WI38 (cell line): Measurements from ENCODE around the gene CBLC.
A peak's percentile ranks its signal among the peaks of the same experiment; 100 is the strongest.
"Not testable (repeated sequence)": the region's sequence is repeated elsewhere in the genome, so short reads cannot be mapped to it uniquely, and the experiment has no call there.

Source experiments
- H3K4me3 ChIP-seq: 2 replicates; pipeline ENCODE4 v1.5.1; 2011; ENCODE audit warnings: low read depth, mild to moderate bottlenecking, control low read depth, low read length
- TF ChIP-seq, protein P1 (sequence below): IDR thresholded peaks from 2 replicates; pipeline ENCODE4 v1.5.1; 2012; ENCODE audit warnings: low read depth, mild to moderate bottlenecking, control low read depth, low read length

The CBLC gene

DNA sequence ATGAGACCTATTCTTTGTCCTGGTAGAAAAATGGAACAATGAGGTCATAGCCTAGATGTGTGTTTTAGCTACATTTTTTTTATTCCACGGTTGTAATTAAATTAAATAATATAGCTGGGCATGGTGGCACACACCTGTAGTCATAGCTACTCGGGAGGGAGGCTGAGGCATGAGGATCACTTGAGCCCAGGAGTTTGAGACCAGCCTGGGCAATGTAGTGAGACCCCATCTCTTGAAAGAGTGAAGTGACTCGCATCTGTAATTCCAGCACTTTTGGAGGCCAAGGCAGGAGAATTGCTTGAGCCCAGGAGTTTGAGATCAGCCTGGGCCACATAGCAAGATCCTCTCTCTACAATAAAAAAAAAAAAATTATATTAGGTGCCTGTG lies 11.7 kb upstream of the CBLC start:
- no peak overlapping the region for H3K4me3 ChIP-seq
- TF ChIP-seq, protein P1, sequence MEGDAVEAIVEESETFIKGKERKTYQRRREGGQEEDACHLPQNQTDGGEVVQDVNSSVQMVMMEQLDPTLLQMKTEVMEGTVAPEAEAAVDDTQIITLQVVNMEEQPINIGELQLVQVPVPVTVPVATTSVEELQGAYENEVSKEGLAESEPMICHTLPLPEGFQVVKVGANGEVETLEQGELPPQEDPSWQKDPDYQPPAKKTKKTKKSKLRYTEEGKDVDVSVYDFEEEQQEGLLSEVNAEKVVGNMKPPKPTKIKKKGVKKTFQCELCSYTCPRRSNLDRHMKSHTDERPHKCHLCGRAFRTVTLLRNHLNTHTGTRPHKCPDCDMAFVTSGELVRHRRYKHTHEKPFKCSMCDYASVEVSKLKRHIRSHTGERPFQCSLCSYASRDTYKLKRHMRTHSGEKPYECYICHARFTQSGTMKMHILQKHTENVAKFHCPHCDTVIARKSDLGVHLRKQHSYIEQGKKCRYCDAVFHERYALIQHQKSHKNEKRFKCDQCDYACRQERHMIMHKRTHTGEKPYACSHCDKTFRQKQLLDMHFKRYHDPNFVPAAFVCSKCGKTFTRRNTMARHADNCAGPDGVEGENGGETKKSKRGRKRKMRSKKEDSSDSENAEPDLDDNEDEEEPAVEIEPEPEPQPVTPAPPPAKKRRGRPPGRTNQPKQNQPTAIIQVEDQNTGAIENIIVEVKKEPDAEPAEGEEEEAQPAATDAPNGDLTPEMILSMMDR = no peak

DNA sequence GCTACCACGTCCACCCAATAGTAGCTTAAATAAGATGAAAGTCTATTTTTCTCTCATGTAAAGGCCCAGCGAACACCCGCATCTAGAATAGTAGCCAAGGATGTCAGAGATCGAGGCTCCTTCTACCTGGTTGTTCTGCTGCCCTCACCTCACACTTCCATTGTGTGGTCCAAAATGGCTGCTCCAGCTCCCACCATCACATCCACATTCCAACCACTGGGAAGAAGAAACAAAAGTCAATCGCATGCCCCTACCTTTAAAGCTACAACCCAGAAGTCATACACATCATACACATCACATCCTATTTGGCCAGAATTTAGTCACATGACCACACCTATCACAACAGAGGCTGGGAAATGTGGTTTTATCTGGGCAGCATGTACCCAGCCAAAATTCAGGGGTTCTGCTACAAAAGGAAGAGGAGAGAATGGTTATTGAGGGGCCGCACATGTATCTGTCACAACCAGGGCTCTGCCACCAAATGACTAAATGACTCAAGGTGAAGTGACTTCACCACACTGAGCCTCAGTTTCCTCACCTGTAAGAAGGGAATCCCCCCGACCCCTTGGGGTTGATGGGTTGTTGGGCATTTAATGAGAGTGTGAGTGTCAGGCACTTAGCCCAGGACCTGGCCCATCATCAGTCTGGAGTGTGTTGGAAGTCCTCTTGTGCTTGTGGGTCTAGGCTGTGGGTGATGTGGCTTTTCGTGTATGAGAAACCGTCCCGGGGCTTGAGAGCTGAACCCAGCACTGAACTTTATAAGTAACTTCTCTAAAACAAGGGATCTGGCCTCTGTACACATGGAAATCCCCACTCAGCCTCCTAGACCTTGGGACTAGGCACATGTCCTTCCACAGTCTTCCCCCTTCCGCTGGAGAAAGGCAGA lies 10.2 kb upstream of the CBLC start:
- TF ChIP-seq, protein P1 = no peak
- no peak overlapping the region for H3K4me3 ChIP-seq

DNA sequence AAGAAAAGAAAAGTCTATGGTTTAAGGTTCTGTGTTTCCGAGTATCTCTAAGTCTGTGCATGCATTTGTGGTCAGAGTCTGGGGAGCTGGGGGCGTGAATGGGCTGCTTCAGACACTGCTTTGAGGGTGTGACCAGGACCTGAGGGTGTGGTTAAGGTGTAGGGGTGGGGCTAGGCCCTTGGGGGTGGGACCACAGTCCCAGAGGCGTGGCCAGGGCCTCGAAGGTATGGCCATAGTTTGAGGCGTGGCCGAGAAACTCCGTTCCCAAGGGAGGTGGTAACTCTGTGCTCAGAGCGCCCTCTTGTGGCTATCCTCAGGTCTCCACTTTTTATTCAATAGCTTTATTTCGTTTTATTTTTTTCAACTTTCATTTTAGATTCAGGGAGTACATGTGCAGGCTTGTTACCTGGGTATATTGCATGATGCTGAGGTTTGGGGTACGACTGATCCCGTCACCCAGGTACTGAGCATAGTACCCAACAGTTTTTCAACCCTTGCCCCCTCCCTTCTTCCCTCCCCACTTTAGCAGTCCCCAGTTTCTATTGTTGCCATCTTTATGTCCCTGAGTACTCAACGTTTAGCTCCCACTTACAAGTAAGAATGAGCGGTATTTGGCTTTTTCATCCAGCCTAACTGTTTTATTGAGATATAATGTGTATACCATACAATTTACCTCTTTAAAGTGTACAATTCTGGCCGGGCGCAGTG lies 7.0 kb upstream of the CBLC start:
- TF ChIP-seq, protein P1 = peak; percentile 62

DNA sequence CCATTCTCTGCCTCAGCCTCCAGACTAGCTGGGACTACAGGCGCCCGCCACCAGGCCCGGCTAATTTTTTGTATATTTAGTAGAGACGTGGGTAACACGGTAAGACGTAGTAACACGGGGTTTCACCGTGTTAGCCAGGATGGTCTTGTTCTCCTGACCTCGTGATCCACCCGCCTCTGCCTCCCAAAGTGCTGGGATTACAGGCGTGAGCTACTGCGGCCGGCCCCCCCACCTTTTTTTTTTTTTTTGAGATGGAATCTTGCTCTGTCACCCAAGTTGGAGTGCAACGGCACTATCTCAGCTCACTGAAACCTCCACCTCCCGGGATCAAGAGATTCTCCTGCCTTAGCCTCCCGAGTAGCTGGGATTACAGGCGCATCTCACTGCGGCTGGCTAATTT lies 5.5 kb upstream of the CBLC start:
- H3K4me3 ChIP-seq = not testable (repeated sequence)

More for the DNA sequence above, 7.0 kb upstream of the CBLC start:
- H3K4me3 ChIP-seq = no peak overlapping the region

DNA sequence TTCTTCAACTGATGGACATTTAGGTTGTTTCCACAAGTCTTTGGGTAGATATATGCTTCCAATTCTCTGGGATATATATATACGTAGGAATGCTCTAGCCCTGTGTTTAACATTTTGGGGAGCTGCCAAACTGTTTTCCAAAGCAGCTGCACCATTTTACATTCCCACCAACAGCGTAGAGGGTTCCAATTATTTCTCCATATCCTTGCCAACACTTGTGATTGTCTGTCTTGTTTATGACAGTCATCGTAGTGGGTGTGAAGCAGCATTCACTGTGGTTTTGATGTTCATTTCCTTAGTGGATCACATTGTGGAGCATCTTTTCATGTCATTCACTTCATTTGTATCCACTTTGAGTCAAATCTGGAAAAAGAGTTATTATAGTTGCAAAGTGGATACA lies 4.7 kb upstream of the CBLC start:
- TF ChIP-seq, protein P1 = no peak
- no peak overlapping the region for H3K4me3 ChIP-seq

DNA sequence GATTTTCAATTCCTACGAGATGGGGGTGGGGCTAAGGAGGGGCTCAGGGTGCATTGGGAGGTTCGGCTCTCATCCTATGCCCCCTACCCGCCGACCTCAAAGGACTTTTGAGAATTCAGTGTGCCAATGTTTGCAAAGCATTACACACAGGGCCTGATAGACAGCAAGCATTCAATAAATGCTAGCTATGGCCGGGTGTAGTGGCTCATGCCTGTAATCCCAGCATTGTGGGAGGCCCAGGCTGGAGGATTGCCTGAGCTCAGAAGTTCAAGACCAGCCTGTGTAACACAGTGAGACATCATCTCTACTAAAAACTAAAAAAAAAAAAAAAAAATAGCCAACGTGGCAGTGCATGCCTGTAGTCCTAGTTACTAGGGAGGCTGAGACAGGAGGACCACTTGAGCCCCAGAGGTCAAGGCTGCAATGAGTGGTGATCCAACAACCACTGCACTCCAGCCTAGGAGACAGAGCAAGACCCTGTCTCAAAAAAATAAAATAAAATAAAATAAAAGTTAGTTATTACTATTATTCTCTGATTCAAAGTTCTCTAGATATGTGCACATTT lies 1.9 kb upstream of the CBLC start:
- no peak overlapping the region for H3K4me3 ChIP-seq
- TF ChIP-seq, protein P1 = no peak

DNA sequence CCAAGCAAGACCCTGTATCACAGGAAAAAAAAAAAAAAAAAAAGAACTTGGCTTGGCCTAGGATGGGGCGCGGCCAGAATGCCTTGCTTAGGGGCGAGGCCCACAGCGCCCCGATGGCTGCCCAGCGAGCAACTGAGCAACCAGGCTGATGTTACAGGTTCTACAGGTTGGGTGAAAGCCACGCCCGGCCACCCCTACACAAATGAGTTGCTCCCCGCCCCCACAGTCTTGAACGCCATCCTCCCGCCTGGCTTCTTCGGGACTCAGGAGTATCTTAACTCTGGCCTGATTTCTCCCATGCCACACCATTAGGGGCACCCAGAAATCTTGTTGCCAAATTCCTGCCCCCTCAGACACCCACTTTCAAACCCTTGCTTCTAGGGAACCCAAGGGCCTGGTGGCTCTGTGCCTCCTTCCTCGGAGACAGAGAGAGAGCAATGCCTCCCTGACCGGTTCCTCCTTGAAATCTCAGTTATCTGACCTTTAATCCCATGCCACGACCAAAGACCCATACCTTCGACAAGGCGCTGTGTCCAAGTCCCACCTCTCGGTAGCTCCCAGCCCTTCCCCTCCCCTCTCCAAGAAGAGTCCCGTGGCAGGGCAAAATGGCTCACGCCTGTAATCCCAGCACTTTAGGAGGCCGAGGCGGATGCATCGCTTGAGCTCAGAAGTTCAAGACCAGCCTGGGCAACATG lies 1.1 kb upstream of the CBLC start:
- TF ChIP-seq, protein P1 = no peak
- no peak overlapping the region for H3K4me3 ChIP-seq
